HG02623 (cell line): Measurements from ENCODE around the gene TUBA8.
"Not testable (repeated sequence)": the region's sequence is repeated elsewhere in the genome, so short reads cannot be mapped to it uniquely, and the experiment has no call there.

Experiments
- ATAC-seq: cut with Tn5 transposase; IDR thresholded peaks from one replicate; pipeline ENCODE4 v1.9.1; 2021; ENCODE audit warnings: moderate library complexity; ENCODE audit not compliant: unreplicated experiment

Gene TUBA8

GRCh38 chr22:18110194-18110953, at the start of gene TUBA8:
TUBA8 (plus strand) TSS chr22:18110809; CDS start chr22:18110866, 57 bp downstream.
- ATAC-seq, result no peak

- ATAC-seq, result no peak
These were observed 48.2 kb upstream of the TUBA8 start for GRCh38 chr22:18062421-18062820.

- ATAC-seq, result no peak
These were observed 47.3 kb upstream of the TUBA8 start for GRCh38 chr22:18063306-18063705.

DNA sequence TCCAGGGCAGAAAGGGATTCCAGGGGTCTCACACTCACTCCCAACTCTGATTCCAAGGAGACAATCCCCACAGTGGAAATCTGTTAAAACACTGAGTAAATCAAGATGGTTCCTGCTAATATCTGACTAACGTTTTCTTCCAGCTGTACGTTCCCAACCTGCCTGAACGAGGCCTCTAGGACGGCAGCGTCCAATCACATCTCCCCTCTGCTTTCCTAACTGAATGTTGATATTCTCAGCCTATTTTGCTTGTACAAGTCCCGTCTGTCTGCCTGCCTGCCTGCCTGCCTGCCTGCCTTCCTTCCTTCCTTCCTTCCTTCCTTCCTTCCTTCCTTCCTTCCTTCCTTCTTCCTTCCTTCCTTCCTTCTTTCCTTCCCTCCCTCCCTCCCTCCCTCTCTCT, 46.9 kb upstream of the TUBA8 start:
- ATAC-seq, result not testable (repeated sequence)

GRCh38 chr22:18064636-18065035, 46.0 kb upstream of the TUBA8 start:
- ATAC-seq, result no peak

DNA sequence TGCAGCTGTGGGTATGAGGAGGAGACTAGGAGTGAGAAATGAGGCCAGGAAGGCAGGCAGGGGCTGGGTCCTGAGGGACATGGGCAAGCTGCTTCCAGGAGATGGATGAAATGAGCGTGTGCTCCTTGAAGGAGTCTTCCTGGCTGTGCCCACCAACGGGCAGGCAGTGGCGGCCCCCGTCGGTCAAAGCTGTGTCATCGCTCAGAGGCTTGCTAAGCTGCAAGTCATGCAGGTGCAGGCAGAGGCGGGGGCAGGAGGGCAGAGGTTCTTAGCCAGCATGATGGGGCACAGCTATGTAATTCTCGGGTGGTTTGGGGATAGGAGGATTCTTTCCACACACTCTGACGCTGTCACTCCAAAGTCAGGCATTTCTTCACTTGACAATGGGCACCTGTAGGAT, 45.4 kb upstream of the TUBA8 start:
- ATAC-seq, result no peak

GRCh38 chr22:18066181-18066859, 44.3 kb upstream of the TUBA8 start:
- no peak for ATAC-seq

DNA sequence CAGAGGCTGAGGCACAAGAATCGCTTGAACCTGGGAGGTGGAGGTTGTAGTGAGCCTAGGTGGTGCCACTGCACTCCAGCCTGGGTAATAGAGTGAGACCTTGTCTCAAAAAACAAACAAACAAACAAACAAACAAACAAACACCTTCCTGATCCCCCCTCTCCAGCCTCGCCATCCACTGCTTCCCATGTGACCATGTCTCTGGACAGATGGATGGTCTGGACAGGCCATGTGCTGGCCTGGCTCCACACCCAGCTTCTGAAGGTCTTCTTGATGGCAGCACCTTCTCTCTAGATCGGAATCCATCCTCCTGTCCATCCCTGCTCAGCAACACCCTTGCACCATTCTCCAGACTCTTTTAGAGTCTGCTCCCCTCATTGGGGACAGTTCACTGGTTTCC, 43.5 kb upstream of the TUBA8 start:
- no peak for ATAC-seq

GRCh38 chr22:18067548-18068341, 42.9 kb upstream of the TUBA8 start:
- no peak for ATAC-seq

- no peak for ATAC-seq
These were observed 42.1 kb upstream of the TUBA8 start for GRCh38 chr22:18068381-18068988.

- no peak for ATAC-seq
These were observed 41.6 kb upstream of the TUBA8 start for GRCh38 chr22:18069041-18069440.

DNA sequence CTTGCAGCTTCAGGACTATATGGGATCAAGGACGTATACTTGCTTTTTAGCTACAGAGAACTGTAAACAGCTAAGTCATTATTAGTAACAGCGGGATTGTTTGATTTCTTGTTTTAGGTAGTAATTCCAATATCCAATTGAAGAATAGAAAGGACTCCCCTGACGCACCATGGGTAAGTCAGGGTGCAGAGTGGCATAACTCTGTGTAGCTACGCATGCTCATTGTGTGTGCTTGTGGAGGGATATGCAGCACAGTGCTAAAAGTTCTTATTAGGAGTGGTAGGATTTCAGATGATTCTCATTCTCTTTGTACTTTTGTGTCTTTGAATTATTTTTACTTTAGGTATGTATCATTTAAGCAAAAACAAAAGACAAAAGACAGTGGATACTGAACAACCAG, 40.6 kb upstream of the TUBA8 start:
- ATAC-seq, result no peak

DNA sequence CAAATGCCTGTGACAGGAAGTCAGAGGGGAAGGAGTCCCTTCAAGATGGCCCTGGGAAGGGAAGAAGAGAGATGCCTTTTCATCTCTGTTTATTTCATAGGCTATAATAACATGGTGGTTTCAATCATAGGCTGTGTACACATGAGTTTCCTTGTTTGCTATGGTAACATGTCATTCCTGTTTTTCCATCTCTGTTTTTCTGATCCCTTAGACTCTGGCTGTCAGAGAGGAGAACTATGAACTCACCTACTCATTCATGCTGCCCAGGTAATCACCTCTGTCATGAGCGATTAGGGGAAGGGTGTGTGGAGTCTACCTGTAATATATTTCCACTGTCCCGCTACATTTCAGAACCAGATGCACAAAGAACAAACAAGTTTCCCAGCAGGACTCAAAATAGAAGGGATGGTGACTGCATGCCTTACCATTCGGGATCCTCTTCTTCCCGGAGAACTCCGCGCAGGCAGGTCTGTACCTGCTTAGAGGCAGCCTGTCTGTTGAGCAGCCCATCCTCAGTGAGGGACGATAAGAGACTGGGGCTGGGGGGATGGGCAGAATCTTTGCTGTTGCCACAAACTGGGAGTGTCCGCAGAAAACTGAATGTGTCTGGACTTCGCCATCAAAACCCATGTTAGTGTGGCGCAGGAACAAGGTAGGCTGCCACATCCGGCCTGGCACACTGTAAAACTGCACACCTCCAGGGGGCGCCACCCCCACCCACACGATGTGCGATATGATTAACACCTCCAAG, 39.9 kb upstream of the TUBA8 start:
- ATAC-seq, result no peak

DNA sequence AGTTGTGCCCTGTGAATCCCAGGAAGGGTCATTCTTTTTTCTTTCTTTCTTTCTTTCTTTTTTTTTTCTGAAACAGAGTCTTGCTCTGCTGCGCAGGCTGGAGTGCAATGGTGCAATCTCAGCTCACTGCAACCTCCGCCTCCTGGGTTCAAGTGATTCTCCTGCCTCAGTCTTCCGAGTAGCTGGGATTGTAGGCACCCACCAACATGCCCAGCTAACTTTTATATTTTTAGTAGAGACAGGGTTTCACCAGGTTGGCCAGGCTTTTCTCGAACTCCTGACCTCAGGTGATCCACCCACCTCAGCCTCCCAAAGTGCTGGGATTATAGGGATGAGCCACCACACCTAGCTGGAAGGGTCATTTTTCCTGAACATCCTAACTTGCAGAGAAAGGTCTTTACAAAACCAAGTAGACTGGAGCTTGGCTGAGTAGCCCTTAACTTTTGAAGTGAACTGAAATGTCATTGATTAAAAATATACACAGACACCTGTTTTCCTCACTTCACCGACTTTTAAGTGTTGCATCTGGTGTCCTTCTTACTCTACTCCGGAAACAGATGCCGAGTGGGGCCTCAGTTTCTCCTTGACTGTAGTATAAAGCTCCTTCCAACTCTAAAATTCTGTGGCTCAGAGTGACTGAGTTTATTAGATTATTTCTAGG, 39.2 kb upstream of the TUBA8 start:
- ATAC-seq, result not testable (repeated sequence)

DNA sequence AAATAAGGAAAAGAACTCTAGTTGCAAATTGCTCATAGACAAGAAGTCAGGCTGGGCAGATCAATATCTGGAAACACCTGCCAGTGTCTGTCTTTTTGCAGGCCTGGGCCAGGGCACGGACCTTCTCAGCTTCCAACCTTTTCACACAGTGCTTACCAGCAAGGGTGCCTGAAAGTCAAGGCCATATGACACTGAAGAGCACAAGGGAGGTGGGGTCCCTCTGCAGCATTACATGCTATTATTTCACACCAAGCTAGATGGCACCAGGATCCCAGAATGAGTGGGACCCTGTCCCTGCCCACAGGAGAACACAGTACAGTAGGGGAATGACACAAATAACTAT, 38.7 kb upstream of the TUBA8 start:
- no peak for ATAC-seq

GRCh38 chr22:18073467-18073866, 37.1 kb upstream of the TUBA8 start:
- ATAC-seq, result no peak

DNA sequence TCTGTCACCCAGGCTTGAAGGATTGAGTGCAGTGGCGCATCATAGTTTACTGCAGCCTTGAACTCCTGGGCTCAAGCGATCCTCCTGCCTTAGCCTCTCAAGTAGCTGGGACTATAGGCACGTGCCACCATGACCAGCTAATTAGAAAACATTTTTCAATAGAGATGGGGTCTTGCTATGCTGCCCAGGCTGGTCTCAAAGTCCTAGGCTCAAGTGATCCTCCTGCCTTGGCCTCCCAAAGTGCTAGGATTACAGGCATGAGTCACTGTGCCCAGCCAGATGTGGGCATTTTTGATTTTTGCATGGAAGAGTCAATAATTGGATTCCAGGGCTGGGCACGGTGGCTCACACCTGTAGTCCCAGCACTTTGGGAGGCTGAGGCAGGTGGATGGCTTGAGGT, 36.7 kb upstream of the TUBA8 start:
- ATAC-seq, result not testable (repeated sequence)

DNA sequence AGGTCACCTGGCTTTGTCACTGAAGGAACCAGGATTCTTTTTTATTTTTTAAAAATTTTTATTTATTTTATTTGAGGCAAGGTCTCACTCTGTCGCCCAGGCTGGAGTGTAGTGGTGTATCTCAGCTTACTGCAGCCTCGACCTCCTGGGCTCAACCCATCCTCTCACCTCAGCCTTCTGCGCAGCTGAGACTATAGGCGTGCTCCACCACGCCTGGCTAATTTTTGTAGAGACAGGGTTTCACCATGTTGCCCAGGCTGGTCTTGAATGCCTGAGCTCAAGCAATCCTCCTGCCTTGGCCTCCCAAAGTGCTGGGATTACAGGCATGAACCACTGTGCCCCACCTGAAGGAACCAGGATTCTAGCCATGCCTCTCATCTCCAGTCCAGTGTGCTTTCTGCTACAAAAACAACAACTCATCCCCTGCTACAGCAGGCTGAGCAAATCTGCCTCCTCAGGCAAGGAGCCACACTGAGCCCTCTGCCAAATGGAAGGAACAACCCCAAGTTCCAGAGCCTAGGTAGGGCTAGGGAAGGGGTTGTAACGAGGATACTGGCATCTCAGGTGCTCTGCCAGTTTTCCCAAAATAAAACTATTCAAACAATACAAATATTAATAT, 35.4 kb upstream of the TUBA8 start:
- no peak for ATAC-seq

DNA sequence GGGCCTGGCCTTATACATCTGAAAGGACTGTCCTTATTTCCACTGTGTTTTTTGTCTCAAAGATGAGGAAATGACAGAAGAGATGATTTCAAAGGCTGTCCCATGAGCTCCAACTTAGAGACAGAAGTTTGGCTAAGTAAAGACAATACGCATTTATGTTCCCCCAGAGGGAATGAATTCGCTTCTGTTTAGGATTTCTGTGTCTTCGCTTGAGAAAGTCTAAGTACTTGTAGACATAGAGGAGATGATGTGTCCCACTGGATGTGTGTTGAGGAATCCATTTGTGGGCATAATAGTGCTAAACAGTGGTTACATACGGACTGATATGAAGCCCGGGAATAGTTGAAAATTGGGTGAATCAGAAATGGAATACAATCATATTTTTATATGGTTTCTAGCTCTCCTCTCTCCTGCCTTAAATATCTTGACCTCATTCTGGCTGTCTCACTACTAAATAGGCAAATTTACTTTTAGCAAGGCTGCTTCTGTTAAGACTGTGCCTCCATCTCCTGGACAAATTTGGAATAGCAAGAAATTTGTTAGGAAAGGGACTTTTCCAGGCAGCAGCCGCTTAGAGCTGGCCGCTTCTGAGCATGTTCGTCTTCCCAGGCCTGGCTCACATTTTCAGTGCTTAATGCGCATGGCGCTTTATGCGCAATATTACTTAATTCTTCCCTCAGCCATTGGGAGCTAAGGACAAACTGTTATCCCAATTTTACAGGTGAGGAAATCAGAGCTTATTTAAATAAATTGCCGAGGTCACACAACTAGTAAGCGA, 34.7 kb upstream of the TUBA8 start:
- no peak for ATAC-seq
